Colon (tissue), 2 donors: ENCODE measurements around the gene ABHD8.
A peak's percentile ranks its signal among the peaks of the same experiment; 100 is the strongest.

Experiments
- FAIRE-seq: peaks from 2 replicates; lab custom pipeline; 2012; peaks lifted over from hg19 to GRCh38; lab: Jason Lieb, UNC
- donor health status: control.
- donor health status: control.

The ABHD8 gene

GRCh38 chr19:17303167-17303939, at the start of gene ABHD8:
Gene ABHD8 (minus strand): TSS chr19:17303425. CDS start chr19:17301616, 1,809 bp downstream.
- FAIRE-seq: no peak

DNA sequence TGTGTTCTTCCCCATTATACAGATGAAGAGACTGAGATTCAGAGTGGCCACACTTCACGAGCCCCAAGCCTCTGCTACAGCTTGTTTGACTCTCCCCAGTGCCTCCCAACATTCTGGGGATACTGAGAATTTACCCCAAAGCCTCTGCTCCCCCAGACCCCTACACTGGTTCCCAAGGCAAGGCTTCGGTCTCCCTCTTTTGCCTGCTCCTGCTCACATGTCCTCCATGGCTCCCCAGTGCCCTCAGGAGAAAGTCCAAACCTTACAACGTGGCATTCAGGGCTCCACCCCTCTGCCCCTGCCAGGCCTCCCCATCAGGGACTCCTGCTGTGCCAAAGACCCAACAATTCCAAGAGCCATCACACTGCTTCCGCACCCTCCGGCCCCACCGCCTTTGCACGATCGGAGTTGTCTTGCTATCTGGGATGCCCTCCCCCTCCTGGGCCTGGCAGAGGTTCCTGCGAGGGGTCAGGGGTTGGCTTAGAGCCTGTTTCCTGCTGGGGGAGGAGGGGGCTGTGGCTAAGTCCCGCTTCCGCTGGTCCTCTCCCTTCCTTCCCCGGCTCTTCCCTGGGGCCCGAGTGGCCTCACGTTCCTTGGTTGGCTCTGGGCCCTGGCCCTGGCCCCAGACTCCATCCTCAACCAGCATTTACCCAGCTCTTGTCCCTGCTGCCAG, 49.5 kb upstream of the ABHD8 start:
- FAIRE-seq: no peak

DNA sequence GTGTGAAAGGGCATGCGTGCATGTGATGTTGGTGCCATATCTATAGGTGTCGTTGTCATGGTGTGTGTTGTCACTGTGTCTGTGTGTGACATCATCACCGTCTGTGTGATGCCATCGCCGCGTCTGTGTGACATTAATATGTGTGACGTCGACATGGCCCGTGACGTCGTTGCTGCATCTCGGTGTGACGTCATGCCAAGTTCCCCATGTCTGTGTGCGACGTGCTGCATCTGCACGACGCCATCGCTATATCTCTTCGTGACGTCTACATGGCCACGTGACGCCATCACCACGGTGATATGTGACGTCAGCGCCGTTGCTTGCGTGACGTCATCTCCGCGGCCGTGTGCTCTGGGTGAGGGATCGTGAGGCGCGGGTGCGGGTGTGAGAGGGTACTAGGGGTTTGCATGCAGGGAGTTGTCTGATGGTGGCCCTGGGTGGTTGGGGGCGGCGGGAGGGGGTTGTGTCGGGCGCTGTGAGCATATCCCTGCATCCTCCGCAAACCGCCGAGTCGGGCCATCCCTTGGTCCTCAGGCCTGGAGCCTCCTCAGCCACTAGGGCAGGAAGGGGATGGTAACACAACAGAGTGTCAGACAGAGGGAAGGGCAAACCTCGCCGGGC, 48.7 kb upstream of the ABHD8 start:
- FAIRE-seq: no peak

GRCh38 chr19:17348700-17349099, 45.5 kb upstream of the ABHD8 start:
- no peak for FAIRE-seq

- FAIRE-seq: no peak
Measured at GRCh38 chr19:17347877-17348276, 44.7 kb upstream of the ABHD8 start.

DNA sequence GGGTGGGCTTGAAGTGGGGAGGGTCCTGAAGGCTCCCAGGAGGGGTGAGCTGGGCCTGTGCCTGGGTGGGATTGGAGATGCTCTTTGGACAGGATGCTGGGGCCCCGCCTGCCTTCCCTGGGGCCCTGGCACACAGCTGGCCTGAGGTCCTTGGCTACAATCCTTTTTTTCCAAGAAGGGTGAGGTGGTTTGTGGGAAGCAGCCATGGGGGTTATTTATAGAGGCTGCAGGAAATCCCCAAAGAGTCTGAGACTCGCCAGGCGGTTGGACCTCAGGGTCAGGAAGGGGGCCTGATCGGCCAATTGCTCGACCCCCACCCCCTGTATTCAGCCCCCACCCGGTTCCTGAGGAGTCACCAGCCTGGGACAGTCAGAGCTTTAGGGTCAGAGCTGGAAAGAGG, 44.1 kb upstream of the ABHD8 start:
- no peak for FAIRE-seq

- no peak for FAIRE-seq
Measured at GRCh38 chr19:17346109-17346671, 43.0 kb upstream of the ABHD8 start.

DNA sequence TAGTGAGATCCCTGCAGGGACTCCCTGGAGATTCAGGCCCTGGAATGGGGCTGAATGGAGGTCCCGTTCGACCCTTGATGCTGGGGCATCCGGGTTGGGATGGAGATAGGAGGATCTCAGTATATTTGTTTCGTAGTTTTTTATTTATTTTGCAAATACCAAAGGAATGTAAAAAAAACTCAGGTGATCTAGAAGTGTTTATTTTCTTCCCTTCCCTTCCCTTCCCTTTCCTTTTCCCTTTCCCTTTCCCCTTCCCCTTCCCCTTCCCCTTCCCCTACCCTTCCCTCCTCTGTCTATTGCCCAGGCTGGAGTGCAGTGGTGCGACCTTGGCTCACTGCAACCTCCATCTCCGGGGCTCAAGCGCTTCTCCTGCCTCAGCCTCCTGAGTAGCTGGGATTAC, 38.6 kb upstream of the ABHD8 start:
- FAIRE-seq: no peak

DNA sequence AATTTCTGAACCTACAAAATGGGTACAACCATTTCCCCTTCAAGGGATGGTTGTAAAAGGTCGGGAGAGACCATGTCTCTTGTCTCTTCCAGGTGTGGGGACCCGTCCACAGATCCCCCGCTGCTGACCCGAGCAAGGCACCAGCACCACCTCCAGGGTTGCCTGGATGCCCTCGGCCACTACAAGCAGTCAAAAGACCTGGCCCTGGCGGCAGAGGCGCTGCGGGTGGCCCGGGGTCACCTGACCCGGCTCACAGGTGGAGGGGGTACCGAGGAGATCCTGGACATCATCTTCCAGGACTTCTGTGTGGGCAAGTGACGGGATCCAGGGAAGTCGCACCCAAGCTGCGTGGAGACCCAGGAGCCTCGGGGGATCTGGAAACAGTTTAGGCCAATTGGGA, 38.2 kb upstream of the ABHD8 start:
- FAIRE-seq: no peak

DNA sequence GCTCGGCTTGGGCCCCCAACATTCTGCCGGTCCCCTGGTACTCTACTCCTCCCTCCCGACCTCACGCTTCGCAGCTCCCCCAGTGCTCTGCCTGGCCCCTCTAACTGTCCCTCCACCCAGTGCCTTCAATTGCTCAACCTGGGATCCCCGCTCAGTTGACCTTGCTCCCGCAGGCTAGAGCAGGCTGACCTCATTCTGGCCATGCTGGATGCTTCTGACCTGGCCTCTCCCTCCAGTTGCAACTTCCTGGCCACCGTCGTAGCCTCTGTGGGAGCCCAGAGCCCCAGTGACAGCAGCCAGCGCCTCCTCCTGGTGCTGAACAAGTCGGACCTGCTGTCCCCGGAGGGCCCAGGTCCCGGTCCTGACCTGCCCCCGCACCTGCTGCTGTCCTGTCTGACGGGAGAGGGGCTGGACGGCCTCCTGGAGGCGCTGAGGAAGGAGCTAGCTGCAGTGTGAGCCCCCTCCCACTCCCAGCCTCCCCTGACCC, 37.7 kb upstream of the ABHD8 start:
- FAIRE-seq: no peak

GRCh38 chr19:17340302-17340870, 37.2 kb upstream of the ABHD8 start:
- no peak for FAIRE-seq

- no peak for FAIRE-seq
Measured at GRCh38 chr19:17339088-17339741, 36.0 kb upstream of the ABHD8 start.

DNA sequence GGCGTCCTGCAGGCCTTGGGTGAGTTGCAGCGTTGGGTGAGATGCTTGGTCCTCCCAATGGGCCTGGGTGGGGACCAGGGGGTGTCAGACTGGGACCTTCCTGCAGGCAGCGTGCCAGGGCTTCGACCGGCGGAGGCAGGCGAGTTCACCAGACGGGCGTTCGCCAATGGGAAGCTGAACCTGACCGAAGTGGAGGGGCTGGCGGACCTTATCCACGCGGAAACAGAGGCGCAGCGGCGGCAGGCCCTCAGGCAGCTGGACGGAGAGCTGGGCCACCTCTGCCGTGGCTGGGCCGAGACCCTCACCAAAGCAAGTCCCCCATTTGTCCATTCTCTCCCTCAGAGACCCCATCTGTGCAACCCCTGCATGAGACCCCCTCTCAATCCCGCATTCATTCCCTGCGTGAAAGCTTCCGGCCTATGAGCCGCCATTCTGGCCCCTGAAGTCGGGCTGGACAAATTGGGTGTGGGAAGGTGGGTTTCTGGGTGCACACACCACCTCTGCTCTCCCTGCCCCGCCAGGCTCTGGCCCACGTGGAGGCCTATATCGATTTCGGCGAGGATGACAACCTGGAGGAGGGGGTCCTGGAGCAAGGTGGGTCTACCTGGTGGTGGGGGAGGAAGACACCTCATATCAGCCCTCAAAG, 35.3 kb upstream of the ABHD8 start:
- FAIRE-seq: no peak

GRCh38 chr19:17337675-17338432, 34.6 kb upstream of the ABHD8 start:
- FAIRE-seq: no peak

- peak; percentile 61 for FAIRE-seq
Measured at GRCh38 chr19:17336872-17337674, 33.8 kb upstream of the ABHD8 start, which contains the start of gene GTPBP3. Gene GTPBP3 (plus strand): TSS chr19:17337553. CDS start chr19:17337612, 59 bp downstream.

DNA sequence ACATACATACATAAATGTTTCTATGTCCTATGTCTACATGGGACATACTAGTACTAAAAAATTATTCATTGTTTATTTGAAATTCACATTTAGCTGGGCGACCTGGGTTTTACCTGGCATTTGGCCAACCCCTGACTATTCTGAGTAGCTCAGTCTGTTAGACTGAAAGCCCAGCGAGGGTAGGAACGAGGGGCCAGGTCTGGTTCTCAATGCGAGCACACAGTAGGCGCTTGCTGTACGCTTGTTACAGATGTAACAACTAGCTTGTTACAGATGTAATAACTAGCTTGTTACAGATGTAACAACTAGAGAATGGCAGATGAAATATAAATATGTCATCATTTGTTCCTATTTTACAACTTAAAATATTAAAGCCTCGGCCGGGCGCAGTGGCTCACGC, 32.4 kb upstream of the ABHD8 start:
- FAIRE-seq: no peak

DNA sequence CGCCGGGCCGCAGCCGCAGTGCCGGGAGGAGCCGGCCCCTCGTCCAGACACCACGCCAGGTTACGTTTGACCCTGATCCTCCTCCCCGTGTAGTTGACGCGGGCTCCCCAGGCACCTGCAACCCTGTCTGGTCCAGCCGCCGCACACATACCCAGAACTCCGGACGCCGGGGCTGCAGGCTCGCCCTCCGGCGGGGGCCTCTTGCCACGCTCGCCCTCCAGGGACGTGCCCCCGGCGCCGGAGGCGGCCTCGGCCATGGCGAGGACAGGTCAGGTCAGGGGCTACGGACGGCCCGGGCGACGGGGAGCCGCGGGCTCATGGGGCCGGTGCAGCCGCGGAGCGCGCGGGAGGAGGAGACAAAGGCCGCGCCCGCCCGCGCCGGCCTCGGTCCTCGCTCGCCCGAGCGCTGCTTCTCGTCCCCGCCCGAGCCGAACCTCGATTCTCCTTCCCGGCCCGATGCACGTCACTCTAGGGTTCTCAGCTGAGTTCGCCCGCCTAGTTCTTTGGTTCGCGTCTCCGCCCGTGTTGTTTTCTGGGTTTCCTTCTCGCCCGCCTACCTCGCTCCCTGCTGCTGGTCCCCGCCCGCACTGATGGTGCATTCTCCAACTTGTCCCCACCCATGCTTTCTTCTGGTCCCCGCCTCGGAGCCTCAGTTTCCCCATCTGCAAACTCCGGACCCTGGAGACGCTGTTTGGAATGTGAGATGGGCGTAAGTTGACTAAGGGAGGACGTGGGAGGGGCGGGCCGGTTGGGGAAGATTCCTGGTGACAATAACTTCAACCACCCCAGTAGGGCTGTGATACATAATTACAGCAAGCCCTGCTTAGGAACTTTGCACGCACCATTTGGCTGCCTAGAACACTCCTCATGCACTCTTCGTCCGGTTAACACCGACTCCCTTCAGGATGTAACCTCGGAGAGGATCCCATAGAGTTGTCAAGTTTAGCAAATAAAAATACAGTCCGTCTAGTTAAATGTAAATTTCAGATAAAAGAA, 31.5 kb upstream of the ABHD8 start, which contains the start of gene ANO8:
ANO8 (minus strand) TSS at position 442 of the 996 bp plus-strand sequence; CDS start at position 257, 185 bp downstream.
- FAIRE-seq: no peak
